SK-N-DZ (cell line): Measurements from ENCODE around the gene MMS19. TPM values are rescaled to one million over a fixed set of nuclear protein-coding genes. Genes with fewer than 3 reads are reported as not detected.
"Not testable (repeated sequence)": the region's sequence is repeated elsewhere in the genome, so short reads cannot be mapped to it uniquely, and the experiment has no call there.

Source experiments
- DNase-seq: peaks from one replicate; pipeline ENCODE4 v3.0.0-alpha.2; 2015; ENCODE audit warnings: low spot score
- polyA plus RNA-seq, 2 experiments: library from polyadenylated mRNA; depleted of rRNA; stranded (reverse); fragments of >200 nt; gene quantifications; 2 replicates each; pipeline ENCODE4 v1.2.3, GENCODE V29; 2014

MMS19 gene
- polyA plus RNA-seq (2014; cell fraction: cytosol; rRNA removed): 103 and 140 TPM in 2 replicates
- 265 and 277 TPM in 2 replicates for polyA plus RNA-seq (2014; cell fraction: nucleus; rRNA removed)

GRCh38 chr10:97498076-97498840, at the start of gene MMS19:
TSS of gene MMS19 (minus strand) at chr10:97498422. CDS start at chr10:97498384, 38 bp downstream.
- peak; percentile 97 for DNase-seq

GRCh38 chr10:97547962-97548361, 49.7 kb upstream of the MMS19 start:
- no peak for DNase-seq

GRCh38 chr10:97547271-97547600, 49.0 kb upstream of the MMS19 start:
- DNase-seq: no peak

DNA sequence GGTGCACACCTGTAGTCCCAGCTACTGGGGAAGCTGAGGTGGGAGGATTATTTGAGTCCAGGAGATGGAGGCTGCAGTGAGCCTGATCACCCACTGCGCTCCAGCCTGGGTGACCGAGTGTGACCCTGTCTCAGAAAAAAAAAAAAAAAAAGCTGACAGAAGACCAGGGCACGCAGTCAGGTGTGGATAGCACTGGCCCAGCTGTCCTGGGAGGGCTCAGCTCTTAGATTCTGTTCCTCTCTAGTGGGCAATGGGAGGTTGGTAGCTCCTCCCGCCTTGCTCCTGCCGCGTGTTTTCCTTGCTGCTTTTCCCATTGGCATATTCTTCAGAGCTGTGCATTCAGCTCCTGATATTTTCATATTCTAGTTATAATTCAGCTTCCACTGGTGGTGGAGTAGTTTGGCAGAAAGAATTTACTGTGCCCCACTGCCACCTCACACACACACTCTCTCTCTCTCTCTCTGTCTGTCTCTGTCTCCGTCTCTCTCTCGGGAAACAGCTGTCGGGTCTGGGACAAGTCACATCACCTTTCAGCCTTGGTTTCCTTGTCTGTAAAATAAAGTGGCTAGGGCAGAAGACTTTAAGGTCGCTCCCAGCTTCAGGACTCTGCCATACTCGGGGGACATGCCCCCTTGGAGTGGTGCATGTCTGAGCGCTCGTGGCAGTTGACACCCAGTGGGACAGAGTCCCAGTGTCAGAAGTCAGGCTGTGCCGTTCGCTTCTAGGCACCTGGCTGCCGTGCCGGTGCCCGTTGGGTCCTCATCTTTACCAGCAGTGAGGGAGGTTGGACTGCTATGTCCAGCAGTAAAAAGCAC, 48.4 kb upstream of the MMS19 start:
- DNase-seq: no peak

DNA sequence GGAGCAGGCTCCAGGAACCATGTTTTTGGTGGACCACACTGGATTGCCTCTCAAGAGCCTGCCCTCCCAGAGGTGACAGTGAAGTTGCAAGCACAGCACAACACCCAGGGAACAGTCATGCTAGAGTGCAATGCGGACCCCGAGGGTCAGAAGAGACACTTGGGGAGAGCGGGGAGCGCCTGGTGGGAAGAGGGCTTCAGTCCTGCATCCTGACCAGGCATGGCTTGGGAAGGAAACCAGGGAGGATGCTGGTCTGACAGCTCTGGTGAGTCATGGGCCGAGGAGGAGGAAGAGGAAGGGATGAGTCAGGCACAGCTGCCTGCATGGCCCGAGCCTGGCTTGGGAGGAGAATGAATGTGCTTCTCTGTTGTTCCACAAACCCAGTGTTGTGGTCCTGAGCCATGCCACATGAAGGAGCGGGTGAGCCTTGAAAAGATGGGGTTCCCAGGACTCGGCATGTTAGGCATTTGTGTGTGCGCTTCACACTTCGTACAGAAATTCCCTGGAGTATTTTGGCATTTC, 44.9 kb upstream of the MMS19 start:
- DNase-seq: no peak

GRCh38 chr10:97542169-97543024, 44.2 kb upstream of the MMS19 start:
- no peak for DNase-seq

GRCh38 chr10:97540669-97541500, 42.7 kb upstream of the MMS19 start:
- no peak for DNase-seq

GRCh38 chr10:97539523-97540200, 41.4 kb upstream of the MMS19 start:
- no peak for DNase-seq

DNA sequence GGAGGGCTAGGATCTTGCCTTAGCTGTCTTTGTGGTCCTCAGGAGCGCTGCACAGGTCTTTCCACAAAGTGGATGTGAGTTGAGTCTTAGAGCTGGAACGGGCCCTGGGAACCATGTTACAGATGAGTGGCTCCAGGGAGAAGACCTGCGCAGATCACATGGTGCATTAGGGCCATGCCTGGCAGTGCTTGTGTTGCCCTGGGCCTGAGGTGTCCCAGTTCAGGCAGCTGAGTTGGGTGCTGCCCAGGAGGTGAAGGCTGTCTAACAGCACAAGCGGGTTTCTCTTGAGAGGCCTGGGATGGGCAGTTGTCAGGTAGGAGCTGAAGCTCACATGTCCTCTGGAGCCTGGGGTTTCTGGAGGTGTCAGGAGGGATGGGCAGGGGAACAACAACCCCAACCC, 40.6 kb upstream of the MMS19 start:
- DNase-seq: no peak

GRCh38 chr10:97538411-97538810, 40.2 kb upstream of the MMS19 start:
- DNase-seq: no peak

DNA sequence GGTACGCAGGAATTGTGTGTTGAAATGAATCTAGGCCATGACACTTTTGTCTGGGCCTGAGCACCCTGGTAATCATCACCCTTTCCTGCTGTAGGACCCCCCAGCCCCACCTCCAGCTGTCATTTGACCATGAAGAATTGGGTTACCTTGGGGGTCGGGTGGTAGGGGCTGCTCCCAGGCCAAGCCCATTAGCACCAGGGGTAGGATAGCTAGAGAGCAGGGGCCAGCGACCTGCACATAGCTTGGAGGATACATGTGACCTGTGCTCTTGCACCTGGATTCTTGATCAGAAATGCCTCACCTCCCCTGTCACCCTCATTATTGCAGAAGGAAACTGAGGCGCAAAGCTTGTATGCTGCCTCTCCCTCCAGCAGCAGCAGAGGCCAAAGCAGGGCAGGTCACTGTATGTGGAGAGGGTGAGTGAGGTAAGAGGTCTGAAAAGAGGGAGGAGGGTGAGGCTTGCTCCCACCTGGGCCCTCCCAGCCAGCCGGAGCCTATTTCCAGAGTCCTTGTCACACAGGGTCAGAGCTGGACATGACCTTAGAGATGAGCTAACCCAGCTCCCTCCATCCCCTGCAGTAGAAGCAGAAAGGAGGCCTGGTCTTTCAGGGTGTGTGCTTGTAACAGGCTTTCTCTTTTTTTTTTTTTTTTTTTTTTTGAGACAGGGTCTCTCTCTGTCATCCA, 39.1 kb upstream of the MMS19 start:
- no peak for DNase-seq

DNA sequence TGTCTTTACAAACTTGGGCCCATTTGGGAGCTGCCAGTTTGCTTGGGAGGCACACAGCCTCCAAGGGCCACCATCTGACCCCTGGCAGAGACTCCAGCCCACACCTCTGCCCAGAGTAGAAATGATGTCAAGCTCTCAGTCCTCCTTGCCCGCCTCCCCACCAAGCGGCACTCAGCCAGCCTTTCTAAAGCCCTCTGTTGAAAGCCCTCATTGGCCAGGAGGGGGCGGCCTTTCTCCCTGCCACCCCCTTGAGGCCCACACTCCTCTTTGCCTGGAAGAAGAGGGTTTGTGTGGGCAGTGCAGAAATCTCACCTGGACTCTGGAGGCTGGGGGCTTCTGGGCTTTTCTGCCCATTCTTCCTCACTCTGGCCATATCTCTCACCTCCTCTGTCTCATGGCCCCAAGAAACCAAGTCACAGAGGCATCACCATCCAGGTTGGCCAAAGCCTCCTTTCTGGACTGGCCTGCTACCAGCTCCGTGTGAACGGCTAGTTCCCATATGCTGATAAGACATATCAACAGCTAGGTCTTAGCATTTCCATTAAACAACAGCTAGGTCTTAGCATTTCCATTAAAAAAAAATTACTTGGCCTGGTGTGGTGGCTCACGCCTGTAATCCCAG, 36.6 kb upstream of the MMS19 start:
- no peak for DNase-seq

DNA sequence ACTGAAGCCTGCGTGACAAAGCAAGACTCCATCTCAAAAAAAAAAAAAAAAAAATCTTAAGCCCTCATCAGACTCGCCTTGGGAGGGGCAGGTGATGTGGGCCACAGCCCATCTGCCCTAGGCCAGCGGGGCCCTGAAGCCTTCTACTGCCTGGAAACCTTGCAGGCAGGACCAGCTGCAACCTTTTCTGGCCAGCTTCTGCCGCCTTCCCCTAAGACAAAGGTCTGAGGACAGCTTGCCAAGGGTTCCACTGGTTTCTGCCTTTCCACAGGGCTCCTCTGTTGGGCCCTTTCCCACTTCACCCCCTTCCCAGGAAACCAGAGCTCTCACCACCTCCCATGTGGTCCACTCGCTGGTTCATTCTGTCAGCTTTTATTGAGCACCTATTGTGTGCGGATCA, 35.7 kb upstream of the MMS19 start:
- DNase-seq: no peak

DNA sequence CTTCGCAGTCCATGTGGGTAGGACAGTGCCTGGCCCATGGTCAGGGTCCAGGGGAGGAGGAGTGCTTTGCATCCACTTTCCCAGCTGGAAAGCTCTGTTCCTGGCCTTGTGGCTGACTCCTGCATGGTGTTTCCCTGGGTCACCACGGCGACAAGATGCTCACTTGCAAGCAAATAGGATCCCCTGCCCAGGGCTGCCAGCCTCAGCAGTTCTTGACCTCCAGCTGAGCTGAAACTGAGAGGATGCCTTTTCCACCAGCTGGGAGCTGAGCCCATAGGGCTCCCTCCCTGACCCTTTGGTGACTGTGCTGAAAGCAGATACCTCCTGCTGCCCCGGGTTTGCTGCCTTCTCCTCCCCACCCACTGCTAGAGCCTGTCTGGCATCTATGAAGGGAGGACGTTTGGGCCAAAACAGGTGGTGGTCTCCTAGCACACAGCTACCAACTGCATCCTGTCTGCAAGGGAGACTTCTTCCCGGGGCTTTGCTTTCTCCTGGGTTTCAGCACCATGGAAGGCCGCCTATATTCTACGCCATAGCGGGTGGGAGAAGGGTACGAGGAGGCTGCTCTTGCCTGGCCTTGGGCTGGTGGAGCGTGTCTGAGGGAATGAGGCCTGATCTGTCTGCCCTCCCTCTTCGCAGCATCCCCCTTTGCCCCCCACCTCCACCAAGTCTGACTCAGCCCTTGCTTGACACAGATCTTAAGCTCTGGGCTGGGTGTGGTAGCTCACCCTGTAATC, 34.9 kb upstream of the MMS19 start:
- no peak for DNase-seq

DNA sequence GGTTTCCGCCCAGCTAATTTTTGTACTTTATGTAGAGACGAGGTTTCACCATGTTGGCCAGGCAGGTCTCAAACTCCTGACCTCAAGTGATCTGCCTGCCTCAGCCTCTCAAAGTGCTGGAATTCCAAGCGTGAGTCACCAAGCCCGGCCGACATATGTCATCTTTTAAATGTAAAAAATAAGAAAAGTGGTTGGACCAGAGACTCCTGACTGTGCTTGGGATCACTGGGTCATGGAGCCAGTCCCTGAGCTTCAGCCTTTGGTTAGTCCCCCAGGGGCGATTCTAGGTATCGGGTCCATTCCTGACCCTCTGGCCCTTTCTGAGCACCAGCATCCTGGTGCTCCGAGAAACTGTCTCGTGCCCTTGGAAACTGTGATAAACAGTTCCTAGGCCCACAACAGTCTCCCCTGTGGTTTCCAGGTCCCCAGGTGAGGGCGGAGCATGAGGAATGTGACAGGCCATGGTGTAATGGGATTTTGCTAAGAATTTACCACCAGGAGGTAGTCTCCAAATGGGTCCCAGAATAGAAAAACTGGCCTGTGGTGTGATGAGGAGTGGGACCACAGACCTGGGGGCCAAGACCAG, 33.3 kb upstream of the MMS19 start:
- no peak for DNase-seq

DNA sequence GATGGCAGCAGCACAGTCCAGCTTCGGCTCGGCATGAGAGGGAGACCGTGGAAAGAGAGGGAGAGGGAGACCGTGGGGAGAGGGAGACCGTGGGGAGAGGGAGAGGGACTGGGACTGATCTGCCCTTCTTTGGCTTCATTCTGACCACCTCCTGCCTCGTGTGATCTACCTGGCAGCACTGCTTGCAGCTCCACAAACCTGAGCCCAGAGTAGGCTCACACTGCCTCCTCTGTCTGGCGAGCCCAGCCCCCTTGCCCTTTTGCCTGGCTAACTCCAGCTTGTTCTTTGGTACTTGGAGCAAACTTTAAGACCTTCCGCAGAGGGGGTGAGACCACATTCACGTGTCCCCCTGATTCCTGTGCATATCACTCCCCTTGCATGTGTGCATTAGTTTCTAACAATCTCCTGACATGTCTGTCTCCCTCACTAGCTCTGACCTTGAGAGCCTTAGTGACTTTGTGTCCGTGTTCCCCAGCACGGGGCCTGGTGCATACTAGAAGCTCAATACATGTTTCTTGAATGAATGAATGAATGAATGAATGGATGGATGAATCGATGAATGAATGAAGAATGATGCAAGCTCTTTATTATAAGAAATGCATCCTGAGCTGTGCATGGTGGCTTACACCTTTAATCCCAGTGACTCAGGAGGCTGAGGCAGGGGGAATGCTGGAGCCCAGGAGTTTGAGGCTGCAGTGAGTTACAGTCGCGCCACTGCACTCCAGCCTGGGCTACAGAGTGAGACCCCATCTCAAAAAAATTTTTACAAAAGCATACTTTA, 31.7 kb upstream of the MMS19 start:
- DNase-seq: no peak

GRCh38 chr10:97528876-97529275, 30.7 kb upstream of the MMS19 start:
- not testable (repeated sequence) for DNase-seq
